ENCODE measurements around the gene FAF2.

GRCh38 chr5:176540476-176540899 lies 92.3 kb downstream of the FAF2 start:
- TF ChIP-seq, protein P1, sequence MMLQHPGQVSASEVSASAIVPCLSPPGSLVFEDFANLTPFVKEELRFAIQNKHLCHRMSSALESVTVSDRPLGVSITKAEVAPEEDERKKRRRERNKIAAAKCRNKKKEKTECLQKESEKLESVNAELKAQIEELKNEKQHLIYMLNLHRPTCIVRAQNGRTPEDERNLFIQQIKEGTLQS (IDR thresholded peaks at IDR 0.05; ENCODE audit: borderline replicate concordance, extremely low read depth, low read depth, low read length), result no peak
- TF ChIP-seq SPI1 (IDR thresholded peaks at IDR 0.05; ENCODE audit: borderline replicate concordance, insufficient read depth, low read depth, low read length), result no peak
- no peak for TF ChIP-seq ETV6 (conservative IDR thresholded peaks at IDR 0.05 in 1 of 2, IDR thresholded peaks at IDR 0.05 in 1 of 2; ENCODE audit: borderline replicate concordance in 1 of 2, low read depth in 1 of 2)
- TF ChIP-seq SMC3 (IDR thresholded peaks at IDR 0.05; ENCODE audit: borderline replicate concordance, low read length), result no peak
- TF ChIP-seq SIN3A (IDR thresholded peaks at IDR 0.05; ENCODE audit: low read depth, low read length), result no peak
- no peak for TF ChIP-seq CHD4 (IDR thresholded peaks at IDR 0.05)
- TF ChIP-seq CREM (IDR thresholded peaks at IDR 0.05; ENCODE audit: low read depth), result no peak
- TF ChIP-seq, protein P2, sequence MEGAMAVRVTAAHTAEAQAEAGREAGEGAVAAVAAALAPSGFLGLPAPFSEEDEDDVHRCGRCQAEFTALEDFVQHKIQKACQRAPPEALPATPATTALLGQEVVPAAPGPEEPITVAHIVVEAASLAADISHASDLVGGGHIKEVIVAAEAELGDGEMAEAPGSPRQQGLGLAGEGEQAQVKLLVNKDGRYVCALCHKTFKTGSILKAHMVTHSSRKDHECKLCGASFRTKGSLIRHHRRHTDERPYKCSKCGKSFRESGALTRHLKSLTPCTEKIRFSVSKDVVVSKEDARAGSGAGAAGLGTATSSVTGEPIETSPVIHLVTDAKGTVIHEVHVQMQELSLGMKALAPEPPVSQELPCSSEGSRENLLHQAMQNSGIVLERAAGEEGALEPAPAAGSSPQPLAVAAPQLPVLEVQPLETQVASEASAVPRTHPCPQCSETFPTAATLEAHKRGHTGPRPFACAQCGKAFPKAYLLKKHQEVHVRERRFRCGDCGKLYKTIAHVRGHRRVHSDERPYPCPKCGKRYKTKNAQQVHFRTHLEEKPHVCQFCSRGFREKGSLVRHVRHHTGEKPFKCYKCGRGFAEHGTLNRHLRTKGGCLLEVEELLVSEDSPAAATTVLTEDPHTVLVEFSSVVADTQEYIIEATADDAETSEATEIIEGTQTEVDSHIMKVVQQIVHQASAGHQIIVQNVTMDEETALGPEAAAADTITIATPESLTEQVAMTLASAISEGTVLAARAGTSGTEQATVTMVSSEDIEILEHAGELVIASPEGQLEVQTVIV (IDR thresholded peaks at IDR 0.05; ENCODE audit: borderline replicate concordance, partially characterized antibody), result no peak
- no peak for TF ChIP-seq NR2F1 (conservative IDR thresholded peaks at IDR 0.05)
- no peak for TF ChIP-seq TAF1 (IDR thresholded peaks at IDR 0.05; ENCODE audit: borderline replicate concordance, low read depth, low read length)
- TF ChIP-seq SP1 (IDR thresholded peaks at IDR 0.05; ENCODE audit: low read depth, low read length), result no peak
- TF ChIP-seq, protein P3, sequence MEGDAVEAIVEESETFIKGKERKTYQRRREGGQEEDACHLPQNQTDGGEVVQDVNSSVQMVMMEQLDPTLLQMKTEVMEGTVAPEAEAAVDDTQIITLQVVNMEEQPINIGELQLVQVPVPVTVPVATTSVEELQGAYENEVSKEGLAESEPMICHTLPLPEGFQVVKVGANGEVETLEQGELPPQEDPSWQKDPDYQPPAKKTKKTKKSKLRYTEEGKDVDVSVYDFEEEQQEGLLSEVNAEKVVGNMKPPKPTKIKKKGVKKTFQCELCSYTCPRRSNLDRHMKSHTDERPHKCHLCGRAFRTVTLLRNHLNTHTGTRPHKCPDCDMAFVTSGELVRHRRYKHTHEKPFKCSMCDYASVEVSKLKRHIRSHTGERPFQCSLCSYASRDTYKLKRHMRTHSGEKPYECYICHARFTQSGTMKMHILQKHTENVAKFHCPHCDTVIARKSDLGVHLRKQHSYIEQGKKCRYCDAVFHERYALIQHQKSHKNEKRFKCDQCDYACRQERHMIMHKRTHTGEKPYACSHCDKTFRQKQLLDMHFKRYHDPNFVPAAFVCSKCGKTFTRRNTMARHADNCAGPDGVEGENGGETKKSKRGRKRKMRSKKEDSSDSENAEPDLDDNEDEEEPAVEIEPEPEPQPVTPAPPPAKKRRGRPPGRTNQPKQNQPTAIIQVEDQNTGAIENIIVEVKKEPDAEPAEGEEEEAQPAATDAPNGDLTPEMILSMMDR (IDR thresholded peaks at IDR 0.05 in 2 of 3, conservative IDR thresholded peaks at IDR 0.05 in 1 of 3; ENCODE audit: control insufficient read depth in 2 of 3, extremely low read depth in 1 of 3, insufficient read depth in 1 of 3, low read depth in 3 of 3, low read length in 3 of 3), result no peak
- TF ChIP-seq, protein P4, sequence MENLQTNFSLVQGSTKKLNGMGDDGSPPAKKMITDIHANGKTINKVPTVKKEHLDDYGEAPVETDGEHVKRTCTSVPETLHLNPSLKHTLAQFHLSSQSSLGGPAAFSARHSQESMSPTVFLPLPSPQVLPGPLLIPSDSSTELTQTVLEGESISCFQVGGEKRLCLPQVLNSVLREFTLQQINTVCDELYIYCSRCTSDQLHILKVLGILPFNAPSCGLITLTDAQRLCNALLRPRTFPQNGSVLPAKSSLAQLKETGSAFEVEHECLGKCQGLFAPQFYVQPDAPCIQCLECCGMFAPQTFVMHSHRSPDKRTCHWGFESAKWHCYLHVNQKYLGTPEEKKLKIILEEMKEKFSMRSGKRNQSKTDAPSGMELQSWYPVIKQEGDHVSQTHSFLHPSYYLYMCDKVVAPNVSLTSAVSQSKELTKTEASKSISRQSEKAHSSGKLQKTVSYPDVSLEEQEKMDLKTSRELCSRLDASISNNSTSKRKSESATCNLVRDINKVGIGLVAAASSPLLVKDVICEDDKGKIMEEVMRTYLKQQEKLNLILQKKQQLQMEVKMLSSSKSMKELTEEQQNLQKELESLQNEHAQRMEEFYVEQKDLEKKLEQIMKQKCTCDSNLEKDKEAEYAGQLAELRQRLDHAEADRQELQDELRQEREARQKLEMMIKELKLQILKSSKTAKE (IDR thresholded peaks at IDR 0.05; ENCODE audit: low read depth, poor library complexity, severe bottlenecking), result no peak
- no peak for TF ChIP-seq RELA (IDR thresholded peaks at IDR 0.05; ENCODE audit: borderline replicate concordance, partially characterized antibody)

All from GM12878 (cell line).